ENCODE data around the gene LEKR1.
A peak's percentile ranks its signal among the peaks of the same experiment; 100 is the strongest.
"Not testable (repeated sequence)": the region's sequence is repeated elsewhere in the genome, so short reads cannot be mapped to it uniquely, and the experiment has no call there.

Gene LEKR1

GRCh38 chr3:156826144-156826895, at the start of gene LEKR1:
TSS of gene LEKR1 (plus strand) at chr3:156826353. CDS start at chr3:156829330, 2,977 bp downstream.
- peak; percentile 93 for DNase-seq

- DNase-seq = no peak
Measured at GRCh38 chr3:156776871-156777270, 49.3 kb upstream of the LEKR1 start.

GRCh38 chr3:156781310-156782230, 44.6 kb upstream of the LEKR1 start:
- DNase-seq = no peak

- no peak for DNase-seq
Measured at GRCh38 chr3:156782319-156782718, 43.8 kb upstream of the LEKR1 start.

- no peak for DNase-seq
Measured at GRCh38 chr3:156782921-156783320, 43.2 kb upstream of the LEKR1 start.

GRCh38 chr3:156787001-156787400, 39.2 kb upstream of the LEKR1 start:
- DNase-seq = no peak

- no peak for DNase-seq
Measured at GRCh38 chr3:156787926-156788663, 38.1 kb upstream of the LEKR1 start.

- no peak for DNase-seq
Measured at GRCh38 chr3:156788846-156789245, 37.3 kb upstream of the LEKR1 start.

- DNase-seq = no peak
Measured at GRCh38 chr3:156790156-156790555, 36.0 kb upstream of the LEKR1 start.

GRCh38 chr3:156792114-156792513, 34.0 kb upstream of the LEKR1 start:
- DNase-seq = no peak

- DNase-seq = no peak
Measured at GRCh38 chr3:156792536-156792935, 33.6 kb upstream of the LEKR1 start.

GRCh38 chr3:156792945-156793344, 33.2 kb upstream of the LEKR1 start:
- no peak for DNase-seq

GRCh38 chr3:156793400-156793799, 32.8 kb upstream of the LEKR1 start:
- DNase-seq = no peak

GRCh38 chr3:156793851-156794250, 32.3 kb upstream of the LEKR1 start:
- no peak for DNase-seq

- DNase-seq = no peak
Measured at GRCh38 chr3:156795890-156796481, 30.2 kb upstream of the LEKR1 start.

GRCh38 chr3:156797368-156797767, 28.8 kb upstream of the LEKR1 start:
- DNase-seq = no peak

GRCh38 chr3:156800287-156800686, 25.9 kb upstream of the LEKR1 start:
- DNase-seq = not testable (repeated sequence)

- no peak for DNase-seq
Measured at GRCh38 chr3:156801746-156802145, 24.4 kb upstream of the LEKR1 start.

- no peak for DNase-seq
Measured at GRCh38 chr3:156802821-156803606, 23.1 kb upstream of the LEKR1 start.

- no peak for DNase-seq
Measured at GRCh38 chr3:156803952-156804741, 22.0 kb upstream of the LEKR1 start.

- DNase-seq = no peak
Measured at GRCh38 chr3:156806698-156807097, 19.5 kb upstream of the LEKR1 start.

Measured in NCI-H1105 (cell line).